ENCODE results near the gene LPA.
A peak's percentile ranks its signal among the peaks of the same experiment; 100 is the strongest.
"Not testable (repeated sequence)": the region's sequence is repeated elsewhere in the genome, so short reads cannot be mapped to it uniquely, and the experiment has no call there.

LPA gene

GRCh38 chr6:160662429-160662828 lies 1.6 kb downstream of the LPA start:
- no peak for DNase-seq (ENCODE audit: low read depth in 2 of 2, low spot score in 1 of 2)

GRCh38 chr6:160661216-160661615 lies 2.9 kb downstream of the LPA start:
- DNase-seq (ENCODE audit: low read depth in 2 of 2, low spot score in 1 of 2): no peak

- DNase-seq (ENCODE audit: low read depth in 2 of 2, low spot score in 1 of 2): no peak
Measured at GRCh38 chr6:160659562-160659961, 4.5 kb downstream of the LPA start.

- DNase-seq (ENCODE audit: low read depth in 2 of 2, low spot score in 1 of 2): no peak
Measured at GRCh38 chr6:160634706-160635105, 29.4 kb downstream of the LPA start.

- no peak for DNase-seq (ENCODE audit: low read depth in 2 of 2, low spot score in 1 of 2)
Measured at GRCh38 chr6:160595838-160596832, 67.9 kb downstream of the LPA start.

- not testable (repeated sequence) for DNase-seq (ENCODE audit: low read depth in 2 of 2, low spot score in 1 of 2)
Measured at GRCh38 chr6:160595297-160595696, 68.8 kb downstream of the LPA start.

GRCh38 chr6:160586374-160586773 lies 77.7 kb downstream of the LPA start:
- no peak for DNase-seq (ENCODE audit: low read depth in 2 of 2, low spot score in 1 of 2)

GRCh38 chr6:160583794-160584193 lies 80.3 kb downstream of the LPA start:
- DNase-seq (ENCODE audit: low read depth in 2 of 2, low spot score in 1 of 2): no peak

GRCh38 chr6:160581406-160581805 lies 82.7 kb downstream of the LPA start:
- no peak for DNase-seq (ENCODE audit: low read depth in 2 of 2, low spot score in 1 of 2)

- not testable (repeated sequence) for DNase-seq (ENCODE audit: low read depth in 2 of 2, low spot score in 1 of 2)
Measured at GRCh38 chr6:160578515-160578914, 85.6 kb downstream of the LPA start.

GRCh38 chr6:160573943-160574342 lies 90.1 kb downstream of the LPA start:
- DNase-seq (ENCODE audit: low read depth in 2 of 2, low spot score in 1 of 2): no peak

GRCh38 chr6:160571201-160571600 lies 92.9 kb downstream of the LPA start:
- DNase-seq (ENCODE audit: low read depth in 2 of 2, low spot score in 1 of 2): not testable (repeated sequence)

- no peak for DNase-seq (ENCODE audit: low read depth in 2 of 2, low spot score in 1 of 2)
Measured at GRCh38 chr6:160544802-160545201, 119.3 kb downstream of the LPA start.

GRCh38 chr6:160535270-160535669 lies 128.8 kb downstream of the LPA start:
- no peak for DNase-seq (ENCODE audit: low read depth in 2 of 2, low spot score in 1 of 2)

GRCh38 chr6:160534050-160534696 lies 129.9 kb downstream of the LPA start:
- peak; percentile 21 to 29 for DNase-seq (ENCODE audit: low read depth in 2 of 2, low spot score in 1 of 2)

- DNase-seq (ENCODE audit: low read depth in 2 of 2, low spot score in 1 of 2): no peak
Measured at GRCh38 chr6:160532315-160532714, 131.8 kb downstream of the LPA start.

- no peak for DNase-seq (ENCODE audit: low read depth in 2 of 2, low spot score in 1 of 2)
Measured at GRCh38 chr6:160531826-160532225, 132.2 kb downstream of the LPA start.

GRCh38 chr6:160529524-160529923 lies 134.6 kb downstream of the LPA start:
- DNase-seq (ENCODE audit: low read depth in 2 of 2, low spot score in 1 of 2): not testable (repeated sequence)

GRCh38 chr6:160523223-160523622 lies 140.9 kb downstream of the LPA start:
- no peak for DNase-seq (ENCODE audit: low read depth in 2 of 2, low spot score in 1 of 2)

- DNase-seq (ENCODE audit: low read depth in 2 of 2, low spot score in 1 of 2): peak; percentile 47 to 51
Measured at GRCh38 chr6:160520043-160520904, 143.8 kb downstream of the LPA start.

- DNase-seq (ENCODE audit: low read depth in 2 of 2, low spot score in 1 of 2): peak in 1 of 2 donors; percentile 65
Measured at GRCh38 chr6:160519603-160520042, 144.5 kb downstream of the LPA start.

All from stimulated activated CD8-positive, alpha-beta memory T cell treated with anti-CD3 and anti-CD28 coated beads, Interleukin-4, amount 100 ng/mL, for 1 hour (primary cell).